ENCODE data around the gene TRIOBP. TPM values are rescaled to one million over a fixed set of nuclear protein-coding genes. Genes with fewer than 3 reads are reported as not detected.

Gene TRIOBP
- total RNA-seq, 2 experiments from 2014 or later: 31.1 to 31.6 TPM

DNA sequence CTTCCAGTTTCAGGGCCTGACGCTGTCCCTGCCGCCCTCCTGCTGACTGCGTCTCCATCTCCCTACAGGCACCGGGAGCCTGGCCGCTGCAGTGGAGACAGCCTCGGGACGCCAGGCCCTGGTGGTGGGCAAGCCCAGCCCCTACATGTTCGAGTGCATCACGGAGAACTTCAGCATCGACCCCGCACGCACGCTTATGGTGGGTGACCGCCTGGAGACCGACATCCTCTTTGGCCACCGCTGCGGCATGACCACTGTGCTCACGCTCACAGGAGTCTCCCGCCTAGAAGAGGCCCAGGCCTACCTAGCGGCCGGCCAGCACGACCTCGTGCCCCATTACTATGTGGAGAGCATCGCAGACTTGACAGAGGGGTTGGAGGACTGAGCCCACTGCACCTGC, 31.4 kb upstream of the TRIOBP start:
- intact Hi-C loops (cut with micrococcal nuclease; ENCODE audit: unreplicated experiment): no loop called here
- BruUV-seq (replicated peaks): no TSS peak
- Histone ChIP-seq H3K27ac (ENCODE audit: low read depth, low read length, poor library complexity, severe bottlenecking) (no peak overlapping the region), H3K9me2 (ENCODE audit: insufficient read depth, low read length) (no peaks in the 10 kb centered on the region), H3K9me3 (ENCODE audit: low read length) (no peaks in the 10 kb centered on the region), H2AFZ (ENCODE audit: low read length) (no peak overlapping the region), H3K4me2 (ENCODE audit: low read length) (no peak overlapping the region), H3K4me3 (ENCODE audit: low read depth, low read length, poor library complexity, severe bottlenecking) (no peak overlapping the region), H4K20me1 (ENCODE audit: insufficient read depth, low read length) (peaks cover 9% of the 10 kb centered on the region), H3K36me3 (ENCODE audit: insufficient read depth, low read length) (peaks cover 69% of the 10 kb centered on the region), H3K79me2 (ENCODE audit: insufficient read depth, low read depth, low read length) (peaks cover 47% of the 10 kb centered on the region), H3K4me1 (ENCODE audit: insufficient read depth, low read length, poor library complexity, severe bottlenecking) (peaks cover 20% of the 10 kb centered on the region)
- TF ChIP-seq EZH2phosphoT487 (IDR thresholded peaks at IDR 0.05; ENCODE audit: borderline replicate concordance, low read depth, low read length): no peak
- TF ChIP-seq, protein P1, sequence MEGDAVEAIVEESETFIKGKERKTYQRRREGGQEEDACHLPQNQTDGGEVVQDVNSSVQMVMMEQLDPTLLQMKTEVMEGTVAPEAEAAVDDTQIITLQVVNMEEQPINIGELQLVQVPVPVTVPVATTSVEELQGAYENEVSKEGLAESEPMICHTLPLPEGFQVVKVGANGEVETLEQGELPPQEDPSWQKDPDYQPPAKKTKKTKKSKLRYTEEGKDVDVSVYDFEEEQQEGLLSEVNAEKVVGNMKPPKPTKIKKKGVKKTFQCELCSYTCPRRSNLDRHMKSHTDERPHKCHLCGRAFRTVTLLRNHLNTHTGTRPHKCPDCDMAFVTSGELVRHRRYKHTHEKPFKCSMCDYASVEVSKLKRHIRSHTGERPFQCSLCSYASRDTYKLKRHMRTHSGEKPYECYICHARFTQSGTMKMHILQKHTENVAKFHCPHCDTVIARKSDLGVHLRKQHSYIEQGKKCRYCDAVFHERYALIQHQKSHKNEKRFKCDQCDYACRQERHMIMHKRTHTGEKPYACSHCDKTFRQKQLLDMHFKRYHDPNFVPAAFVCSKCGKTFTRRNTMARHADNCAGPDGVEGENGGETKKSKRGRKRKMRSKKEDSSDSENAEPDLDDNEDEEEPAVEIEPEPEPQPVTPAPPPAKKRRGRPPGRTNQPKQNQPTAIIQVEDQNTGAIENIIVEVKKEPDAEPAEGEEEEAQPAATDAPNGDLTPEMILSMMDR (conservative IDR thresholded peaks at IDR 0.05; ENCODE audit: low read length): no peak
- DNase-seq (ENCODE audit: low spot score): no peak
- POLR2A ChIA-PET: interaction anchor here (2.2 kb wide), 1 partner anchor 8 kb away, joined by 9 read pairs; the partner anchor contains the start of gene PDXP
- CTCF ChIA-PET (ENCODE audit: unreplicated experiment): no interaction called here

DNA sequence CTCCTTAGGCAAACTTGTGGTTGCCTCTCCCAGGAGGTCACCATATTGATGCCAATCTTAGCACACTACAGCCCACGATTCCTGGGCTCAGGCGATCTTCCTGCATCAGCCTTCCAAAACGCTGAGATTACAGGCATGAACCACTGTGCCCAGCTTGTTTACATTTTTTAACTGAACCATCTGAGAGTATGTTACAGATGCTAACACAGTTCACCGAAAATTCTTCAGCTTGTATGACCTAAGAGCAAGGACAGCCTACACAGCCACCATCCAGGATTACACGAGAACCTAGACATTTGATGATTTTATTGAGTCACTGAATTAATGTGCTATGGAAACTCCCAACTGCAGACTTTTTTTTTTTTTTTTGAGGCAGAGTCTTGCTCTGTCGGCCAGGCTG, 27.3 kb upstream of the TRIOBP start:
- H3K4me1 ChIP-seq (ENCODE audit: insufficient read depth, low read length, poor library complexity, severe bottlenecking): peaks cover 10% of the 10 kb centered on the region
- no peak overlapping the region for H3K4me3 ChIP-seq (ENCODE audit: low read depth, low read length, poor library complexity, severe bottlenecking)
- H3K36me3 ChIP-seq (ENCODE audit: insufficient read depth, low read length): peaks cover 38% of the 10 kb centered on the region
- H4K20me1 ChIP-seq (ENCODE audit: insufficient read depth, low read length): no peaks in the 10 kb centered on the region
- no peaks in the 10 kb centered on the region for H3K9me2 ChIP-seq (ENCODE audit: insufficient read depth, low read length)
- intact Hi-C loops (cut with micrococcal nuclease; ENCODE audit: unreplicated experiment): no loop called here
- no peak for TF ChIP-seq EZH2phosphoT487 (IDR thresholded peaks at IDR 0.05; ENCODE audit: borderline replicate concordance, low read depth, low read length)
- TF ChIP-seq, protein P1 (conservative IDR thresholded peaks at IDR 0.05; ENCODE audit: low read length): no peak
- H3K79me2 ChIP-seq (ENCODE audit: insufficient read depth, low read depth, low read length): peaks cover 6% of the 10 kb centered on the region
- CTCF ChIA-PET (ENCODE audit: unreplicated experiment): no interaction called here
- no TSS peak for BruUV-seq (replicated peaks)
- DNase-seq (ENCODE audit: low spot score): no peak
- no peak overlapping the region for H3K27ac ChIP-seq (ENCODE audit: low read depth, low read length, poor library complexity, severe bottlenecking)
- no peak overlapping the region for H3K4me2 ChIP-seq (ENCODE audit: low read length)
- H3K9me3 ChIP-seq (ENCODE audit: low read length): no peaks in the 10 kb centered on the region
- H2AFZ ChIP-seq (ENCODE audit: low read length): no peak overlapping the region
- POLR2A ChIA-PET: interaction anchor here (0.7 kb wide), 1 partner anchor 902 kb away, joined by 4 read pairs; no protein-coding TSS in a partner anchor

DNA sequence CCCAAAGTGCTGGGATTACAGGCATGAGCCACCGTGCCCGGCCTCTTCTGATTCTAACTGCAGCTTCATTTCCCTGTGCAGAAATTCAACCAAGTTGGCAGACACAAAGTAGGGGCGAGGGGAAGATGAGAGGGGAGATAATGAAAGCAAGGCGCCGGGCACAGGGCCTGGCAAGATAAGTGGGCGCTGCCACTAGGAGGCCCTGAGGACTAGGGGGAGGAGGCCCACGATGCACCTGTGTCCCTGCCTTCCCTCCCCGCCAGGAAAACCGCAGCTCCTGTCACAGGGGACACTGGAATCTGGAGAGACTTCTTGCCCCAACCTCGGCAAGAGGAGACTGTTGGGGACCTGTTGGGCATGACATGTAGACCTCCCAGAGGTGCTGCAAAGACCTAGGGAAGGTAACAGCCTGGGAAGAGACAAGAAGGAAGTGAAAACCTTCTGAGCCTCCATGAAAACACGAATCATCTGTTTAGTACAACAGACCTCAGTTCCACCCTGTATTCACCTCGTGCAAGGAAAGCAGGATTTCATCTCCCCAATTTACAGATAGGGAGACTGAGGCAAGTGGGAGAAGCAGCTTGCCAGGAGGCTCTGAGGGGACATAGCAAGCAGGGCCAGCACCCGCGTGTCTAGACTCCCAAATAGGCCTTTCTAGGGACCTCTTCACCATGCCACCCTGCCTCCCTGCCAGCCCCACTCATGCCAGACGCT, 24.5 kb upstream of the TRIOBP start:
- H2AFZ ChIP-seq (ENCODE audit: low read length): no peak overlapping the region
- no peaks in the 10 kb centered on the region for H4K20me1 ChIP-seq (ENCODE audit: insufficient read depth, low read length)
- H3K9me3 ChIP-seq (ENCODE audit: low read length): no peaks in the 10 kb centered on the region
- TF ChIP-seq EZH2phosphoT487 (IDR thresholded peaks at IDR 0.05; ENCODE audit: borderline replicate concordance, low read depth, low read length): no peak
- TF ChIP-seq, protein P1 (conservative IDR thresholded peaks at IDR 0.05; ENCODE audit: low read length): peak; percentile 29; the same call in 1 of the 2 replicates
- no TSS peak for BruUV-seq (replicated peaks)
- H3K4me1 ChIP-seq (ENCODE audit: insufficient read depth, low read length, poor library complexity, severe bottlenecking): peaks cover 34% of the 10 kb centered on the region
- H3K4me2 ChIP-seq (ENCODE audit: low read length): peak overlapping the region; percentile 40; the same call in 1 of the 2 replicates
- DNase-seq (ENCODE audit: low spot score): no peak
- no peaks in the 10 kb centered on the region for H3K79me2 ChIP-seq (ENCODE audit: insufficient read depth, low read depth, low read length)
- intact Hi-C loops (cut with micrococcal nuclease; ENCODE audit: unreplicated experiment): no loop called here
- POLR2A ChIA-PET: interaction anchor here (0.6 to 0.7 kb wide), 2 partner anchors 10 to 11 kb away, joined by 3 read pairs; no protein-coding TSS in a partner anchor
- H3K9me2 ChIP-seq (ENCODE audit: insufficient read depth, low read length): no peaks in the 10 kb centered on the region
- H3K36me3 ChIP-seq (ENCODE audit: insufficient read depth, low read length): peaks cover 11% of the 10 kb centered on the region
- peak overlapping the region; percentile 31 for H3K27ac ChIP-seq (ENCODE audit: low read depth, low read length, poor library complexity, severe bottlenecking)
- CTCF ChIA-PET (ENCODE audit: unreplicated experiment): no interaction called here
- no peak overlapping the region for H3K4me3 ChIP-seq (ENCODE audit: low read depth, low read length, poor library complexity, severe bottlenecking)
